Measurements from ENCODE around the gene CNBD2.
"Not testable (repeated sequence)": the region's sequence is repeated elsewhere in the genome, so short reads cannot be mapped to it uniquely, and the experiment has no call there.

CNBD2 gene

DNA sequence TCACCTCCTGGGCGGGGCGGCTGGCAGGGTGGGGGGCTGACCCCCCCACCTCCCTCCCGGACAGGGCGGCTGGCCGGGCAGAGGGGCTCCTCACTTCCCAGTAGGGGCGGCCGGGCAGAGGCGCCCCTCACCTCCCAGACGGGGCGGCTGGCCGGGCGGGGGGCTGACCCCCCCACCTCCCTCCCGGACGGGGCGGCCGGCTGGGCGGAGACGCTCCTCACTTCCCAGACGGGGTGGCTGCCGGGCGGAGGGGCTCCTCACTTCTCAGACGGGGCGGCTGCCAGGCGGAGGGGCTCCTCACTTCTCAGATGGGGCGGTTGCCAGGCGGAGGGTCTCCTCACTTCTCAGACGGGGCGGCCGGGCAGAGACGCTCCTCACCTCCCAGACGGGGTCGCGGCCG lies 32.9 kb downstream of the CNBD2 start:
- H3K4me3 ChIP-seq (ENCODE audit: low read length) = not testable (repeated sequence)

GRCh38 chr20:36002855-36003254 lies 34.5 kb downstream of the CNBD2 start:
- Histone ChIP-seq H3K9me3 (ENCODE audit: insufficient read depth, low read depth, low read length) (peaks cover 22% of the 10 kb centered on the region), H3K9ac (ENCODE audit: low read depth, low read length) (no peak overlapping the region), H3K36me3 (ENCODE audit: insufficient read depth, low read length) (no peaks in the 10 kb centered on the region), H3K27ac (ENCODE audit: low read depth, low read length) (no peak overlapping the region), H3K27me3 (ENCODE audit: insufficient read depth, low read length) (no peaks in the 10 kb centered on the region), H3K4me3 (ENCODE audit: low read length) (no peak overlapping the region), H3K4me1 (ENCODE audit: insufficient read depth, low read length) (no peaks in the 10 kb centered on the region)

More for the DNA sequence above, 32.9 kb downstream of the CNBD2 start:
- 92% methylated on average over 13 of the region's 34 CpGs for WGBS
- H3K36me3 ChIP-seq (ENCODE audit: insufficient read depth, low read length); H3K27ac ChIP-seq (ENCODE audit: low read depth, low read length); H3K27me3 ChIP-seq (ENCODE audit: insufficient read depth, low read length); H3K4me1 ChIP-seq (ENCODE audit: insufficient read depth, low read length); H3K9ac ChIP-seq (ENCODE audit: low read depth, low read length): not testable (repeated sequence)
- peaks cover 22% of the 10 kb centered on the region for H3K9me3 ChIP-seq (ENCODE audit: insufficient read depth, low read depth, low read length)

- Histone ChIP-seq H3K4me1 (ENCODE audit: insufficient read depth, low read length) (no peaks in the 10 kb centered on the region), H3K36me3 (ENCODE audit: insufficient read depth, low read length) (no peaks in the 10 kb centered on the region), H3K4me3 (ENCODE audit: low read length) (no peak overlapping the region), H3K27ac (ENCODE audit: low read depth, low read length) (no peak overlapping the region), H3K27me3 (ENCODE audit: insufficient read depth, low read length) (no peaks in the 10 kb centered on the region), H3K9me3 (ENCODE audit: insufficient read depth, low read depth, low read length) (peaks cover 22% of the 10 kb centered on the region), H3K9ac (ENCODE audit: low read depth, low read length) (no peak overlapping the region)
- WGBS = 89% methylated on average over 1 of the region's 1 CpG
Observed at GRCh38 chr20:36004045-36004444, 35.7 kb downstream of the CNBD2 start.

DNA sequence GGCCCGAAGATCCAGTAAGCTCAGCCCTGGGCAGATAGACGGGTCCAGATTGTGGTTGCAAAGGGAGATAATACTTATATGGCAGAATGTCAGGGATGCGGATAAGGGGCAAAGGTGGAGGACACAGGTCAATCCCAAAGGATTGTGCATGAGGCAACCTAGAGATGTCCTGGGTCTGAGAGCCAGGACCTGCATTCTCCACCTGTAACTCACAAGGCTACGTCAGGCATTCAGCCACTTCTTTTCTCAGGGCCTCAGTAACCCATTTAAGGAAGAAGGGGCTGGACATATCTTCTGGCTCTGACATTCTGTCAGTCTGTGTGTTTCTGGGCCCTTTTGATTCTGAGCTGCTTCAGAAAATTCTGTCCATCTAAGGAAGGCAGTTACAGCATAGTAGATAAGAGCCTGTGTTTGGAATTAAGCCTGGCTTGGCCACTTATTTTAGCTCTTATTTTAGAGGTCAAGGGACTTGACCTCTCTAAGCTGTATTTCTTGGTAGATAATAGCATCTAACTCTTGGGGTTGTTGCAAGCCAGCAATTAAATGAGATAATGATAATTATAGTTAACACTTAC lies 40.2 kb downstream of the CNBD2 start:
- Histone ChIP-seq H3K4me1 (ENCODE audit: insufficient read depth, low read length) (no peaks in the 10 kb centered on the region), H3K27ac (ENCODE audit: low read depth, low read length) (no peak overlapping the region), H3K9me3 (ENCODE audit: insufficient read depth, low read depth, low read length) (peaks cover 6% of the 10 kb centered on the region; the same call in 1 of the 2 replicates), H3K4me3 (ENCODE audit: low read length) (no peak overlapping the region), H3K36me3 (ENCODE audit: insufficient read depth, low read length) (no peaks in the 10 kb centered on the region), H3K27me3 (ENCODE audit: insufficient read depth, low read length) (no peaks in the 10 kb centered on the region), H3K9ac (ENCODE audit: low read depth, low read length) (no peak overlapping the region)
- 85% methylated on average over 4 of the region's 4 CpGs for WGBS

DNA sequence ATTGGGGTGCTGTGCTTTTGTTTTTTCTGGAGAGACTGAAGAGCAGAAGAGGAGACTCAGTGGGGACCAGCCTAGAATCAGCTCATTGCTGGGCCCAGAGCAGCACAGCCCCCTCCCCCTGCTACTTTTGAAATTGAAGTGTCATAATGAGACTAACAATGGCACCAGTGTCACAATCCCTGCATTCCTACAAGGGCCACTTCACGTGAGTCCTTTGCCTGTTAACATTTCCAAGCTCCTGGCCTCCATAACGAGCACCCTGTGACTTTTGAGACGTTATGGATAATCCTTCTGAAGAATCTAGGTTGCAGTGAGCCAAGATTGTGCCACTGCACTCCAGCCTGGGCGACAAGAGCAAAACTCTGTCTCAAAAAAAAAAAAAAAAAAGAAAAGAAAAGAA lies 41.7 kb downstream of the CNBD2 start:
- Histone ChIP-seq H3K9me3 (ENCODE audit: insufficient read depth, low read depth, low read length) (no peaks in the 10 kb centered on the region), H3K4me1 (ENCODE audit: insufficient read depth, low read length) (no peaks in the 10 kb centered on the region), H3K9ac (ENCODE audit: low read depth, low read length) (no peak overlapping the region), H3K36me3 (ENCODE audit: insufficient read depth, low read length) (no peaks in the 10 kb centered on the region), H3K27me3 (ENCODE audit: insufficient read depth, low read length) (no peaks in the 10 kb centered on the region), H3K27ac (ENCODE audit: low read depth, low read length) (no peak overlapping the region), H3K4me3 (ENCODE audit: low read length) (no peak overlapping the region)
- WGBS = 61% methylated on average over 3 of the region's 4 CpGs

- Histone ChIP-seq H3K27me3 (ENCODE audit: insufficient read depth, low read length) (no peaks in the 10 kb centered on the region), H3K27ac (ENCODE audit: low read depth, low read length) (no peak overlapping the region), H3K4me1 (ENCODE audit: insufficient read depth, low read length) (no peaks in the 10 kb centered on the region), H3K4me3 (ENCODE audit: low read length) (no peak overlapping the region), H3K9ac (ENCODE audit: low read depth, low read length) (no peak overlapping the region), H3K36me3 (ENCODE audit: insufficient read depth, low read length) (no peaks in the 10 kb centered on the region), H3K9me3 (ENCODE audit: insufficient read depth, low read depth, low read length) (no peaks in the 10 kb centered on the region)
- 74% methylated on average over 3 of the region's 4 CpGs for WGBS
Observed at GRCh38 chr20:36010825-36011224, 42.4 kb downstream of the CNBD2 start.

DNA sequence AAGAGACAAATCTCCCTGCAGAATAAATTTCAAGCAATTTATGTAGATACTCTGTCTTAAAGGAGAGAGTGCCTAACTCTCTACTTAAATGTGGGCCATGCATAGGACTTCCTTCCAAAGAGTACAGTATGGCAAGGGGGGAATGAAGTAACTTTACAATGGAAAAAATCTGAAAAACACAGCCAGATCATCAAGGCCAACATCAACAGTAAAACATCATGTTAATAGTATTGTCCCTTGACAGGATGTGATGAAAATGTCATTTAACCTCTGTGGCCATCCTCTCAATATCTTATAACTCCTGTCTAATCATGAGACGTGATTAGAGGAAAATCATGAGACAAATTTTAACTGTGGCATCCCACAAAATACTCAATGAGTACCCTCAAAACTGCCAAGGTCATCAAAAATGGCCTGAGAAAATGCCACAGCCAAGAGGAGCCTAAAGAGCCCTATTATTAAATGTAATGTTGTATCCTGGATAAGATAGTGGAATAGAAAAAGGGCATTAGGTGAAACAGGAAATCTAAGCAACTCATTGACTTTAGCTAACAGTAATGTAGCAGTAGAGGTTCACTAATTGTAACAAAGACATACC lies 47.5 kb downstream of the CNBD2 start:
- H3K9me3 ChIP-seq (ENCODE audit: insufficient read depth, low read depth, low read length) = no peaks in the 10 kb centered on the region
- H3K4me3 ChIP-seq (ENCODE audit: low read length) = no peak overlapping the region
- no peaks in the 10 kb centered on the region for H3K27me3 ChIP-seq (ENCODE audit: insufficient read depth, low read length)
- H3K36me3 ChIP-seq (ENCODE audit: insufficient read depth, low read length) = no peaks in the 10 kb centered on the region
- peaks cover 7% of the 10 kb centered on the region; the same call in 1 of the 2 replicates for H3K4me1 ChIP-seq (ENCODE audit: insufficient read depth, low read length)
- H3K27ac ChIP-seq (ENCODE audit: low read depth, low read length) = no peak overlapping the region
- no peak overlapping the region for H3K9ac ChIP-seq (ENCODE audit: low read depth, low read length)
- WGBS = 92% methylated on average over 1 of the region's 1 CpG

- 83% methylated on average over 11 of the region's 11 CpGs for WGBS
- Histone ChIP-seq H3K4me1 (ENCODE audit: insufficient read depth, low read length) (peaks cover 7% of the 10 kb centered on the region; the same call in 1 of the 2 replicates), H3K4me3 (ENCODE audit: low read length) (no peak overlapping the region), H3K9me3 (ENCODE audit: insufficient read depth, low read depth, low read length) (no peaks in the 10 kb centered on the region), H3K9ac (ENCODE audit: low read depth, low read length) (no peak overlapping the region), H3K27me3 (ENCODE audit: insufficient read depth, low read length) (no peaks in the 10 kb centered on the region), H3K36me3 (ENCODE audit: insufficient read depth, low read length) (no peaks in the 10 kb centered on the region), H3K27ac (ENCODE audit: low read depth, low read length) (no peak overlapping the region)
Observed at GRCh38 chr20:36017048-36017951, 48.9 kb downstream of the CNBD2 start.

DNA sequence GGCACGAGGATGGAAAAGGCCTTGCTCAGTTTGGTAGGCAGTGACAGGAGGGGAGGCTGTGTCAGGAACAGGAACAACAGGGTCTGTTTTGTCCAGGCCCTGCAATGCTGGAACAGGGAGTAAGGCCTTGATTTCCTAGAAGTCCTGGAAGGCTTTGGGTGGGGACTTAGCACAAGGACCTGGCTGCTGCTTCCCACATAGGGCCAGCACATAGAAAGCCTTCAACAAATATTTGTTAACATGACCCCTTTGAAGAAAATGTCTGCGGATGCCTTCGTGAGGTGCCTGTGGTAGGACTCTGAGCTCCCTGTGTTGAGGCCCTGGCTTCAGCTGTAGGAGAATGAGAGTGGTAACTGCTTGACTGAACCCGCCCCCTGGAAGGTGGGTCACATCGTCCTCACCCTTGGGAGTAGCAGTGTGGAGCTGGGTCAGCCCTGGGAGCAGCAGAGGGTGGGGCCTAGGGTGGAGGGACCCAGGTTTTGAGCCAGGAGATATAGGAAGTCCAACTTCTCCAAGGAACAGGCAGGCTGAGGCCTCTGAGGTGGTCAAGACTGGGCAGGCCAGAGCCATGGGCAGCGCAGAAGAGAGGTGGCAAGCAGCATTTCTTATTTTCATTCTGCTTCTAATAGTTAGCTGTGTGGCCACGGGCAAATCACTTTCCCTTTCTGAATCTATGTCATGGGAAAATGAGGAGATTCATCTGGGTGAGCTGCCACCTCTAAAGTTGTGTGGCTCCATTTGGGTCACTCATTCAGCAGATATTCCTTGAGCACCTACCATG lies 50.0 kb downstream of the CNBD2 start:
- Histone ChIP-seq H3K27ac (ENCODE audit: low read depth, low read length) (no peak overlapping the region), H3K4me3 (ENCODE audit: low read length) (no peak overlapping the region), H3K27me3 (ENCODE audit: insufficient read depth, low read length) (no peaks in the 10 kb centered on the region), H3K4me1 (ENCODE audit: insufficient read depth, low read length) (peaks cover 7% of the 10 kb centered on the region; the same call in 1 of the 2 replicates), H3K9me3 (ENCODE audit: insufficient read depth, low read depth, low read length) (no peaks in the 10 kb centered on the region), H3K9ac (ENCODE audit: low read depth, low read length) (no peak overlapping the region), H3K36me3 (ENCODE audit: insufficient read depth, low read length) (no peaks in the 10 kb centered on the region)
- WGBS = 95% methylated on average over 7 of the region's 7 CpGs

DNA sequence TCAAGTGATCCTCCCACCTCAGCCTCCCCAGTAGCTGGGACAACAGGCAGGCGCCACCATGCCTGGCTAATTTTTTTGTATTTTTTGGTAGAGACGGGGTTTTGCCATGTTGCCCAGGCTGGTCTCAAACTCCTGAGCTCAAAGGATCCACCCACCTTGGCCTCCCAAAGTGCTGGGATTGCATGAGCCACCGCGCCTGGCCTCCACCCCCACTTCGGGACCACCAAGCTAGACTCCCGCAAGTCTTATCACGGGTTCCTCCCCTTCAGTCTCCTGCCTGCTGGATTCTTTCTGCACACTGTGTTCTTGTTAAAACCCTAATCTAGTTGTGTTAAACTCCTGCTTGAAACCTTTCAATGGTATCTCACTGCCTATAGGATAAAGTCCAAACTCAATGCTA lies 57.7 kb downstream of the CNBD2 start:
- WGBS = 94% methylated on average over 6 of the region's 7 CpGs
- H3K36me3 ChIP-seq (ENCODE audit: insufficient read depth, low read length); H3K9me3 ChIP-seq (ENCODE audit: insufficient read depth, low read depth, low read length); H3K4me3 ChIP-seq (ENCODE audit: low read length); H3K9ac ChIP-seq (ENCODE audit: low read depth, low read length); H3K27ac ChIP-seq (ENCODE audit: low read depth, low read length); H3K4me1 ChIP-seq (ENCODE audit: insufficient read depth, low read length); H3K27me3 ChIP-seq (ENCODE audit: insufficient read depth, low read length): not testable (repeated sequence)
